ENCODE data around the gene RMRP. TPM values are rescaled to one million over a fixed set of nuclear protein-coding genes. Genes with fewer than 3 reads are reported as not detected.
"Not testable (repeated sequence)": the region's sequence is repeated elsewhere in the genome, so short reads cannot be mapped to it uniquely, and the experiment has no call there.

Gene RMRP
- total and polyA plus RNA-seq, 11 donors: 118 to 18,741 (median 5,656) TPM

DNA sequence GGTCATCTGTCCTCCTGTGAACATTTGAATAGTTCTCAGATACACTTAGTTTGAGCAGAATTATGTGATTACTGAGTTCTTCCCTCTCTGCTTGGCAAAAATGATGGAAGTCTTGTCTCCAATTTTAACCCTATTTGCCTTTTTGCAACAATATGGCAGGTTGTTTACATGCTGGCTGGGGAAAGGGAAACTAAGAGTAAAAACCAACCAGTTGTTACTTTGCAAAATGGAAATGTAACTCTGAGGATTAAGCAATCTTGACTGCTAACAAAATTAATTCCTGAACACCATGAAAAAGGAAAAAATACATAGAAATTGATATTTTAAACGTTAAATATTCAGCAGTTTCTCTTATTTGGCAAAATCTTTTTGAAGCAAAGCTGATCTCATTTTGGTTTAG lies 18.2 kb downstream of the RMRP start:
- WGBS, 4 donors: 87 to 97% (median 89%) methylated on average over 1 of the region's 1 CpG
- H3K9me3 ChIP-seq: no peaks in the 10 kb centered on the region
- TF ChIP-seq CTCF (IDR thresholded peaks at IDR 0.05): no peak
- no peak for TF ChIP-seq POLR2A (IDR thresholded peaks at IDR 0.05)
- ATAC-seq (no peak), DNase-seq (no peak)
- H3K4me3 ChIP-seq: no peak overlapping the region
- peak overlapping the region in 1 of 12 donors; percentile 80 for H3K27ac ChIP-seq
- H3K36me3 ChIP-seq: no peaks in the 10 kb centered on the region
- H3K4me1 ChIP-seq: peaks cover 0 to 73% (median 0%) of the 10 kb centered on the region in 12 donors
- intact Hi-C loops (cut with DNase I): loop anchor here in 1 of 10 donors (10.0 kb wide), 1 partner anchor 245 kb away; no protein-coding TSS in a partner anchor
- no peaks in the 10 kb centered on the region for H3K27me3 ChIP-seq

- intact Hi-C loops (cut with DNase I); H3K27me3 ChIP-seq; H3K36me3 ChIP-seq; H3K4me3 ChIP-seq; DNase-seq; ATAC-seq; H3K9me3 ChIP-seq: not testable (repeated sequence)
- Histone ChIP-seq H3K27ac (peak overlapping the region in 2 of 12 donors; percentile 13 to 80), H3K4me1 (peaks cover 0 to 73% (median 0%) of the 10 kb centered on the region in 12 donors)
- 58 to 71% (median 62%) methylated on average over 1 of the region's 1 CpG for whole genome bisulfite sequencing, 4 donors
These were observed 18.6 kb downstream of the RMRP start for GRCh38 chr9:35639225-35639624.

DNA sequence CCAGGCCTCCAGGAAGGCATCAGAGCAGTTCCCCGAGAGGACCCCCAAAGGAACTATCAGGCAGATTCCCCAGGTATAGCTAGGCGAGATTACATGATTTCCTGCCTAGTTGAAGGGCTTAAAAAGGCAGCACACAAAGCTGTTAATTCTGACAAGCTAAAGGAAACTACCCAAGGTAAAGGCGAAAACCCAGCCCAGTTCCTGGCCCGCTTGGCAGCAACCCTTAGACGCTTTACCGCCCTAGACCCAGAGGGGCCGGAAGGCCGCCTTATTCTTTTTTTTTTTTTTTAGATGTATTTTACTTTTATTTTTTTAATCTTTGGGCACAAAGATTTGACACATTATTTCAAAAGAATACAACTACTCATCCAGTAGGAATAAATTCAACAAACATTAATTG lies 19.1 kb downstream of the RMRP start:
- ATAC-seq; DNase-seq; H3K27me3 ChIP-seq; H3K9me3 ChIP-seq; intact Hi-C loops (cut with DNase I); H3K4me3 ChIP-seq; H3K36me3 ChIP-seq: not testable (repeated sequence)
- WGBS, 4 donors: 58 to 75% (median 60%) methylated on average over 7 of the region's 8 CpGs
- Histone ChIP-seq H3K4me1 (peaks cover 0 to 73% (median 0%) of the 10 kb centered on the region in 12 donors), H3K27ac (peak overlapping the region in 2 of 12 donors; percentile 13 to 80)

DNA sequence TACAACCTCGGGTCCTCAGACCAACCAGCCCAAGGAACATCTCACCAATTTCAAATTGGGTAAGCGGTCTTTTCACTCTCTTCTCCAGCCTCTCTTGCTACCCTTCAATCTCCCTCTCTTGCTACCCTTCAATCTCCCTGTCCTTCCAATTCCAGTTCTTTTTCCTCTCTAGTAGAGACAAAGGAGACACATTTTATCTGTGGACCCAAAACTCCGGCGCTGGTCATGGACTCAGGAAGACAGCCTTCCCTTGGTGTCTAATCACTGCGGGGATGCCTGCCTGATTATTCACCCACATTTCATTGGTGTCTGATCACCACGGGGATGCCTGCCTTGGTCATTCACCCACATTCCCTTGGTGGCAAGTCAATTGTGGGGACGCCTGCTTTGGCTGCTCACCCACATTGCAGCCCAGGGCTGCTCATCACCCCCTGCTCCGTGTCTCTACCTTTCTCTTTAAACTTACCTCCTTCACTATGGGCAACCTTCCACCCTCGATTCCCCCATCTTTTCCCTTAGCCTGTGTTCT lies 20.3 kb downstream of the RMRP start:
- peak overlapping the region in 2 of 12 donors; percentile 46 to 80 for H3K27ac ChIP-seq
- H3K4me3 ChIP-seq; DNase-seq; ATAC-seq; H3K27me3 ChIP-seq; H3K36me3 ChIP-seq; H3K9me3 ChIP-seq; intact Hi-C loops (cut with DNase I): not testable (repeated sequence)
- 93 to 96% (median 94%) methylated on average over 9 of the region's 9 CpGs for WGBS, 4 donors
- peaks cover 0 to 73% (median 0%) of the 10 kb centered on the region in 12 donors for H3K4me1 ChIP-seq

- H3K4me1 ChIP-seq: peaks cover 0 to 68% (median 0%) of the 10 kb centered on the region in 12 donors
- H3K27me3 ChIP-seq; ATAC-seq; intact Hi-C loops (cut with DNase I); H3K36me3 ChIP-seq; H3K4me3 ChIP-seq; DNase-seq; H3K9me3 ChIP-seq: not testable (repeated sequence)
- H3K27ac ChIP-seq: peak overlapping the region in 3 of 12 donors; percentile 34 to 80 (median 46)
- 96 to 97% (median 97%) methylated on average over 6 of the region's 6 CpGs for WGBS, 4 donors
These were observed 21.0 kb downstream of the RMRP start for GRCh38 chr9:35636877-35637246.

DNA sequence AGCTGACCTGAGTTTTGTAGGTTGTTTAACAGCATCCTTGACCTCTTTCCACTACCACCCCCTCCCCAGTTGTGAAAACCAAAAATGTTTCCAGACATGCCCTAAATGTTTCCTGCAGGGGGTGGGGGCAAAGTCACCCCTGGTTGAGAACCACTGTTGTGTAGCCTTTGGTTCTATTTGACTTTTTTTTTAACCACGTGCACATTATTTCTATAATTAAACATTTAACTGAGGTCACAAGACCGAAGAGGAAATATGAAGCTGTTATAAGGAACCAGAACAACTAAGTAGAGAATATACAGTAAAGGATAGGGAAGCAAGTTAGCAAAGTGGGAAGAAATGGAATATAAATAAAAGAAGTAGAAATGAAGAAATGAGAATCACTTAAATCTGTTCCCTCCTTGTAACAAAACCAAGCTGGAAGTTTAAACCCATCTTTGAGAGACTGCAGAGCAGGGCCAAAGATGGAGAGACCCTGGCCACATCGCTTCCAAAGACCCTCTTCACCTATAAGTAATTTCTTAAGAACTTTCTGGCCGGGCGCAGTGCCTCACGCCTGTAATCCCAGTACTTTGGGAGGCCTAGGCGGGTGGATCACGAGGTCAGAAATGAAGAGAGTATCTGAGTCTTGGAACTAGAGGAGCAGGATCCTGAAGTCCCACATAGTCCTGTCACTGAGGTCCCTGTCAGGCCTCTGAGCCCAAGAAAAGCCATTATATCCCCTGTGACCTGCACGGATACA lies 21.5 kb downstream of the RMRP start:
- Histone ChIP-seq H3K9me3 (no peaks in the 10 kb centered on the region), H3K4me3 (no peak overlapping the region), H3K36me3 (no peaks in the 10 kb centered on the region), H3K27ac (peak overlapping the region in 3 of 12 donors; percentile 22 to 80 (median 34)), H3K27me3 (no peaks in the 10 kb centered on the region), H3K4me1 (peaks cover 0 to 64% (median 0%) of the 10 kb centered on the region in 12 donors)
- 71 to 85% (median 79%) methylated on average over 9 of the region's 9 CpGs for WGBS, 4 donors
- intact Hi-C loops (cut with DNase I): no loop called here
- ATAC-seq (peak in 2 of 4 donors; percentile 28 to 65), DNase-seq (no peak)
- TF ChIP-seq CTCF (IDR thresholded peaks at IDR 0.05): no peak
- TF ChIP-seq POLR2A (IDR thresholded peaks at IDR 0.05): no peak

Measured in heart left ventricle (tissue), 16 donors.